Stimulated activated CD4-positive, alpha-beta T cell treated with anti-CD3 and anti-CD28 coated beads, Interleukin-15, amount 100 ng/mL, for 1 hour (primary cell): ENCODE results near the gene CPSF4L.
"Not testable (repeated sequence)": the region's sequence is repeated elsewhere in the genome, so short reads cannot be mapped to it uniquely, and the experiment has no call there.

Experiments
- DNase-seq, 2 donors: peaks; one replicate each; pipeline ENCODE4 v3.0.0-alpha.2; 2020; ENCODE audit warnings: low read depth in 1 of 2, low spot score in 1 of 2

Gene CPSF4L

DNA sequence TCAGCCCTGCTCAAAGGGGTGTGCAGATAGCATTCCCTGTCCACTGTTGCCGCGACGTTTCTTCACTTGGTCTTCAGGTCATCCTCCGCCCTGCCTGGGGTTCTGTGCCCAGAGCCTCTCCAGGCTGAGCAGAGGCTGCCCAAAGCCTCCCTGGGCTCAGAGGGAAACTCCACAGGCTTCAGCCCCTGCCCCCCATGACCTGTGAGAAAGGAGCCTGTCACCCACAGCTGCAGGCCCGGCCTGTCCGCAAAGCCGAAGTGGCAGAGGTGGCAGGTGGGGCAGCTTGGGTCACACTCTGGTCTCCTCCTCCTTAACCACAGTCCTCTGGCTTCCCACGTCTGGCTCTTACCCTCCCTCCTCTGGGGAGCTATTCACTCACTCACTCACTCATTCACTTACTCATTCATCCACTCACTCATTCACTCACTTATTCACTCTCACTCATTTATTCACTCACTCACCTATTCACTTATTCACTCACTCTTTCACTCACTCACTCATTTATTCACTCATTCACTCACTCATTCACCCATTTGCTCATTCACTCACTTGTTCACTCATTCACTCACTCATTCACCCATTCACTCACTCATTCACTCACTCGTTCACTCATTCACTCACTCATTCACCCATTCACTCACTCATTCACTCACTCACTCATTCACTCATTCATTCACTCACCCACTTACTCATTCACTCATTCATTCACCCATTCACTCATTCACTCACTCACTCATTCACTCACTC, 7.1 kb upstream of the CPSF4L start:
- no peak for DNase-seq

DNA sequence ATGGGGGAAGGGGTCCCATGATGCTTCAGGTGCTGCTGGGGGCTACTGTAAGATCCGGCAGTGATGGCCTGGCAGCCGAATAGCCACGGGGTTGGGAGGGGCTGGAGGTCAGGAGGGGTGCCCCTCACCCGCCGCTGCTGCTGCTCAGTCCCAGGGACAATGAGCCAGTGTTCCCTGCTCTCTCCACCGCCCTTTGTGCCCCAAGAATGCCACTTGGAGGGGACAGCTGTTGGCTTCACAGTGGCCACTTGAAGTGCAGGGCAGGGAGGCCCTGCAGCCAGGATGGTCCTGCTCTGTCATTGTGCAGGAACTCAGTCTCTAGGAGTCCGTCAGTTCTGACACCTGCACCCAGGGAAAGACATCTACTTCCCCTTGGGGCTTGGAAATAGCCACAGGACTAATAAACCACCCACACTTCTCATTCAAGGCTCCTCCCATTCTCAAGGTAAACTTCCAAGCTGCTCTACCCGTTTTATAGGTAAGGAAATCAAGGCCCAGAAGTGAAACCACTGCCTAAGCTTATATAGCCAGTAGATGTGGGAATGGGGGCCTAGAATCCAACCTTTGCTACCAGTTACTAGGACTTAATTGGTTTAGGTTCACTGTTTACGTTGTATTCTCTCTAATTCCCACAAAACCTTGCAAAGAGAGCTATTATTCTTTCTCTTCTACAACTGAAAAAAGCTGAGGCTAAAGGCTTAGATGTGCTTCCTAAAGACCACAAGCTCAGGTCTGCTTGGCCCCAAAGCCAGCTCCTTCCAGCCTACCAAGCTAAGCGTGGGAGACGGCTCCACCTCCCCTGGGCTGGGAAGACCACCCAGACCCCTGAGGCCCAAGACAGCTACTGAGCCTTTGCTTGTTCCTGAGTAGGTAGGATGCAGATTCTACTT, 6.2 kb upstream of the CPSF4L start:
- no peak for DNase-seq

DNA sequence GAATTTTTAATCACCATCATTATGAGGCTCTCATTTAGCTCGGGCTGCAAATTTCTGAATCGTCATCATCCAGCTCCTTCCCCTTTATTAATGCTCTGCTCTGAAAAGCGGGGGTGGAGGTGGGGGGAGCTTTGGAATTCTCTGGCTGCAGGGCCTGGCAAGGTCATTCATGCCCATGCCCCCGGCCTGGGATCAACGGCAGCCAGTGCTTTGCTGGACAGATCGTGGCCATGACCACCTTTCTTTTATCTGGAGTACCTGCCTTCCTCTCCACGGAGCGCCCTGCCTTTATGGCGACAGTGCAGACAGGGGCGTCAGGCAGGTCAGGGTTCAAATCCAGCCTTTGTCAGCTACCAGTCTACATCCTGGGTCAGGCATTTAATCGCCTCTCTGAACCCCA, 5.1 kb upstream of the CPSF4L start:
- no peak for DNase-seq

DNA sequence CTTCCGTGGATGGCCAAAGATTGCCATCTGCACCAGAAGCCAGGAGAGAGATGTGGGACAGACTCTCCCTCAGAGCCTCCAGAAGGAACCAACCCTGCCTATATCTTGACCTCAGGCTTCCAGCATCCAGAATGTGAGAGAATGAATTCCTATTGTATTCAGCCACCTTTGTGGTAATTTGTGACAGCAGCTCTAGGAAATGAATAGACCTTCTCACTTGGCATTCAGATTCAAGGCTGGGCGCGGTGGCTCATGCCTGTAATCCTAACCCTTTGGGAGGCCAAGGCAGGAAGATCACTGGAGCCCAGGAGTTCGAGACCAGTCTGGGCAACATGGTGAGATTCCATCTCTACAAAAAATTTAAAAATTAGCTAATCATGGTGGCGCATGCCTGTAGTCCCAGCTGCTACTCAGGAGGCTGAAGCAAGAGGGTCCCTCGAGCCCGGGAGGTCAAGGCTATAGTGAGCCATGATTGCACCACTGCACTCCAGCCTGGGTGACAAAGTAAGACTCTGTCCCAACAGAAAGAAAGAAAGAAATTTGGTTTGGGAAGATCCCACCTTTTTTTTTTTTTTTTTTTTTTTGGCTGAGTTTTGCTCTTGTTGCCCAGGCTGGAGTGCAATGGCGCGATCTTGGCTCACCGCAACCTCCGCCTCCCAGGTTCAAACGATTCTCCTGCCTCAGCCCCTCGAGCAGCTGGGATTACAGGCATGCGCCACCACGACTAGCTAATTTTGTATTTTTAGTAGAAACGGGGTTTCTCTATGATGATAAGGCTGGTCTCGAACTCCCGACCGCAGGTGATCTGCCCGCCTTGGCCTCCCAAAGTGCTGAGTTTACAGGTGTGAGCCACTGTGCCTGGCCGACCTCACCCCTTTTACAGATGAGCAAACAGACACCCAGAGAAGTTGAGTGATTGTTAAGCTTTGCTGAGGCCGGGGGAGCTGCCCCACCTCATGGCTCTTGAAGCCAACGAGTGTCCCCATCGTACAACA, 4.3 kb upstream of the CPSF4L start:
- DNase-seq: no peak

GRCh38 chr17:73264448-73264847, 2.8 kb upstream of the CPSF4L start:
- DNase-seq: not testable (repeated sequence)

DNA sequence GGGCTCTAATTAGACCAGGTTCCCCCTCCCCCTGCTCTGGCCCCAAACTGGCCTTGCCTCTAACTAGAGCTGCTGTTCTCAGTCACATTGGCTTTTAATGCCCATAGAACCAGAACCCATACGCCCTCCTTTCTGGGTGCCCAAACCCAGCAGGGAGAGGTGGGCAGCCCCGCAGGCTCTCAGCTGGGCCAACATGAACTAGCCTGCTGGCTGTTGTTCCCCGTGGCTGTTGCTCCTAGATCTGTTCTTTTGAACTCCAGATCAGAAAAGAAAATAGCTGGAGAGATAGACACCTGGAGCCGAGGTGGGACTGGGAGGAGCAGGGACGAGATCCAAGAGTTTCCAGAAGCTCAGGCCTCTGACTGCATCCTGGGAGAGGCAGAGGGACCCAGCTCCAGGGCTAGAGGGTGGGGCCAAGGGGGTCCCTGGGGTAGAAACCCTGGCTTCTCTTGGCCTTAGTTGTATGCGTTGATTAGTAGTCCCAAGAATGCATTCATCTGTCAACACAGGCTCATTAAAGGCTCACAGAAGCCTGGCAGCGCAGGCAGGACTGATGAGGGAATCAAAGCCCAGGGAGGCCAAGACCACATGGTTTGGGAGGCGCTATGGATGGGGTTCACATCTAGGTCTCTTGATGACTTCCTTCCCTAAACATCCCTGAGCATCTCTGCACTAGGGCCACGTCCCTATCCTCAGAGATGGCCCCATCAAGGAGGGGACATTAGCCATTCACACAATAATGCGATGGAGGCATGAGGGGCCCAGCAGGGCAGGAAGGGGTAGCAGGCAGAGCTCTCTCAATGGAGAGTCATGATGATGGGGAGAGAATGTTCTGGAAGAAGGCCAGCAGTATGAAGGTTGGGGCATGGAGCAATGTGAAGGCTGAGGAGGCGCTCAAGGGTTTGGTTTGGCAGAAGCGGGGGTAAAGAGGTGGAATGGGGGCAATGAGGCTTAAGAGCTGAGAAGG, 1.3 kb upstream of the CPSF4L start:
- no peak for DNase-seq

DNA sequence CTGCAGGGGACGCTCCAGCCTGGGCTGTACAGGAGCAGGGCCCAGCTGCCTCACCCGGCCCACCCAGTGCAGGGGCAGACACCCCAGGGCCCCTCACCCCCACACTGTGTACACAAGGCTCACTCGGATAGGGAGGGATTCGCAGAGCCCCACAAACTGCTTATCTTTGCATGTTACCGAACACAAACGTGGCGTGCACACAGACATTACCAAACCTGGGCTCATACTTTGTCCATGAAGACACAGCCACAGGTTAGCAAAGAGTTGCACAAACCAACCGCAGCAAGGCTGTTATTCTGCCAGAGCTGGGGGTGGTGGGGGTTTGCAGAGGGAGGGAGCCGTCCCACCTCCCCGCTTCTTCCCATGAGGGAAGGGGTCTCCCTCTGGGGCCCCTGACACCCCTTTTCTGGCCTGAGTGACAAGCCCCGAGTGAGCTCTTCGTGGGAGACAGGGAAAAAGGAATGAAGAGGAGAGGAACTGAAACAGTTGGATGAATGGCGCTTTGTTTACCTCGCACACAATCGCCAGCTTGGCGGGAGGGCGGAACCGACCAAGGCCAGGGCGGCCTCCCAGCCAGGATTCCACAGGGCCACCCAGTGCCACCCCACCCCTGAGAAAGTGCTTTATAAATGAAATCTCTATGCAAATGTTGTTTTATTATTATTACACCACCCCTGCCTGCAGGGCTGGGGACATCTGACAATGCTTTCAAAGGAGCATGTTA, 434 bp upstream of the CPSF4L start:
- DNase-seq: no peak

GRCh38 chr17:73257516-73257915, 4.2 kb downstream of the CPSF4L start:
- no peak for DNase-seq

- DNase-seq: no peak
Measured at GRCh38 chr17:73256220-73256619, 5.5 kb downstream of the CPSF4L start.

DNA sequence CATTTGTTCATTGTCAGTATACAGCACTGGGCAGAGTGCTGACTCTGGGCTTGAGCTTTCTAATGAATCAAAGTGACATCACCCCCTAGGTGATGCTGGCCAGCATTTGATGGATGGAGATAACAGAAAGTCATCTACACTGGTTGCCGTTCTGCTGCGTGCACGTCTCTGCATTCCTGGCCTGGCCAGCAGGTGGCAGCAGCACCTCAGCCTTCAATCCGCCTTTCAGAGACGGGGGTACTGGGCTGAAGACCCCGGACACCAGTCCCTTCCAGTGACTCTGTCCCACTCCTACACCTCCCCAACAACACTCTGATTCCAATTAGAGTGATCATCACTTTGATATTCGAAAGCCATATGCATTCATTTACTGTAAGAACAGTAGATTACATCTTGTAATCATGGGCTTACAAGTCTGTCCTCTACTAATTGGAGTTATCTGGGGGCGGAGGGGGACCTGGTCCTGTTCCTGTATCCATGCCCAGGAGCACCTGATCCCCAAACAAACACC, 6.0 kb downstream of the CPSF4L start:
- peak in 1 of 2 donors; percentile 35 for DNase-seq

DNA sequence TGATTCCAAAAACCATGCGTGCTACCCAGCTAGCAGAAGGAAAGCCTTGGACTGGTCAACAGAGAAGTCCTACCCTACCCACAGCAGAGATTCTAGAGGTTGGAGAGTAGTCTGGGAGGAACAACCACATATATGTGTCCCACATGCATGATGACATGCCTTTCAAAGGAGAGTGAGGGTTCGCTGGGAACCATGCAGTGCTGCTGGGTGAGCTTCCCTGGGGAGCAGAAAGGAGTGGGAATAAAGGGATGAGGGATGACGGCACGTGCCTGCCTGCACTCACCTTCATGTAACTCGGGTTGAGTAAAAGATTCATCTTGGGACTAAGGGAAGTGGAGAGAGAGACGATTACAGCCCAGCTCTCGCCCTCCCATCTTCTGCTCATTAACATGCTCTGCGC, 9.8 kb downstream of the CPSF4L start:
- DNase-seq: no peak

- DNase-seq: no peak
Measured at GRCh38 chr17:73250851-73251640, 10.6 kb downstream of the CPSF4L start.

DNA sequence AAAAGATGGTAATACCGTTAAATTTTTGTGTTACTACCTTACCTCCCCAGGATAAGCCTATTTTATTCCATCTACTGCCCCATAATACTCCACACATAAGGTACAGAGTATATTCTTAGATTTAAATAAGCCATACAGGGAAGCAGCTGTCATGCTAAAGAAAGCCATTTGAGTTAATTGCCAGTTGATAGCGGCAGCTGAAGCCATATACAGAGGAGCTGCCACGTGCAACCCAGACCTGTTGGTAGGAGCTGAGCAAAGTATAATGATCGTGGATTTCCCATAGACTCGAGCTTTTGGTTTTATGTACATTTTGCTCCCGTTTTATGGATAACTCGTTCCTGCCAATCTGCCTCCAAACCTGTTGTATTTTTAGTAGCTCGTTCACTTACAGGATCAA, 12.0 kb downstream of the CPSF4L start:
- DNase-seq: no peak

GRCh38 chr17:73248532-73248931, 13.1 kb downstream of the CPSF4L start:
- no peak for DNase-seq

DNA sequence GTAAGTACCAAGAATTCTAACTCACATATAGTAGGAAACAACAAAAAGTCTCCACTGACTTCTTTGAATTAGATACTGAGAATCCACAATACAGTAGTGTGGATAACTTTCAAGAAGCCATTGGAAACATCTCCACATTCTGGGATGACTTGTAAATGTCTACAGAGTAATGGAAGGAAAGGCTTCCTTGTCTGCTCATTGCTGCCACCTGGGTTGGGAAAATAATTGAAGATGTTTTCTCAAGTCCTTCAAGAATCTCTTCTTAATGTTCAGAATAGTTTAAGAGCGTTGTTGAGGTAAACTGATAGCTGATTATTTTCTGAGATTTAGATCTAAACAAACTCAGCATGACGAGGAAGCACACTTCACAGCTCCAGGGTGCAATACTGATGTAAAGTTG, 14.0 kb downstream of the CPSF4L start:
- no peak for DNase-seq

GRCh38 chr17:73240561-73240960, 21.1 kb downstream of the CPSF4L start:
- no peak for DNase-seq

DNA sequence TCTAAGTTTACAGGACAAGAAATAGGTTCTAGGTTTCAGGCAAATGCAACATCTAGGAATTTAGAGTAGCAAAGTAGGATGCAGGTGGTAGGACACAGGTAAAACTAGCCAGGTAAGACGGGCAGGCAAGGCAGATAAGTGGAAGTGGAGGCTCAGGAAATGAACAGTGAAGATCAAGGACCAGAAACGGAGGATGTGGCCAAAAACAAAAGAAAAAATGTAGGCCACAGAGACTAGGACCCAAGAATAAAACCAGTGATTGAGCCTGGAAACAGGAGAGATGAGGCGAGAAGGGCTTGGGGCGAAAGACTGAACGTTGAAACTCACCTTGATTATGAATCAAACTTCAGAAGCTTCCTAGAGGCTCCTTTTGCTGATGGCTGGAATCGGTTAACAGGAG, 24.0 kb downstream of the CPSF4L start:
- no peak for DNase-seq

DNA sequence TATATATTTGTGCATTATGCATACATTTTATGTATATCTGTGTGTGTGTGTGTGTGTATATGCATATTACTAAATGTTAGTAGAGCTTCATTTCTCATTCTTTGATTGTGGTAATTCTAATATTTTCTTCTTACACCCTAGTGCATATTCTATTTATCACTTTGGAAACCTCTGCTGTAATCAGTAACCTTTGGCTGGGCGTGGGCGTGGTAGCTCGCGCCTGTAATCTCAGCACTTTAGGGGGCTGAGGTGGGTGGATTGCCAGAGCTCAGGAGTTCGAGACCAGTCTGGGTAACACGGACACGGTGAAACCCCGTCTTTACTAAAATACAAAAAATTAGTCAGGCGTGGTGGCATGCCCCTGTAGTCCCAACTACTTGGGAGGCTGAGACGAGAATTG, 26.9 kb downstream of the CPSF4L start:
- DNase-seq: no peak
